H9 (cell line): ENCODE data around the gene FSTL4. TPM values are rescaled to one million over a fixed set of nuclear protein-coding genes. Genes with fewer than 3 reads are reported as not detected.

Source experiments
- DNase-seq: peaks from one replicate; pipeline ENCODE4 v3.0.0-alpha.2; 2017
- H2AFZ ChIP-seq: one replicate; pipeline ENCODE4 v1.6.1; 2013; ENCODE audit warnings: mild to moderate bottlenecking, low read length, control low read depth, moderate library complexity
- H2AK5ac ChIP-seq: 2 replicates; pipeline ENCODE4 v1.6.1; 2013; ENCODE audit warnings: low read length, control low read depth, mixed read lengths; ENCODE audit not compliant: insufficient read length
- H2BK120ac ChIP-seq: one replicate; pipeline ENCODE4 v1.6.1; 2013; ENCODE audit warnings: low read depth, mild to moderate bottlenecking, low read length, control low read depth, inconsistent platforms; ENCODE audit not compliant: poor library complexity, severe bottlenecking
- H2BK12ac ChIP-seq: 2 replicates; pipeline ENCODE4 v1.6.1; 2013; ENCODE audit warnings: low read length, control low read depth, mixed read lengths, low read depth; ENCODE audit not compliant: insufficient read length
- H2BK15ac ChIP-seq: 2 replicates; pipeline ENCODE4 v1.6.1; 2013; ENCODE audit warnings: low read depth, low read length, control low read depth
- H2BK20ac ChIP-seq: one replicate; pipeline ENCODE4 v1.6.1; 2013; ENCODE audit warnings: low read depth, mild to moderate bottlenecking, low read length, control low read depth, inconsistent platforms; ENCODE audit not compliant: poor library complexity, severe bottlenecking
- H2BK5ac ChIP-seq: 2 replicates; pipeline ENCODE4 v1.6.1; 2013; ENCODE audit warnings: low read length, control low read depth, mixed read lengths; ENCODE audit not compliant: insufficient read length
- H3K14ac ChIP-seq: 2 replicates; pipeline ENCODE4 v1.6.1; 2013; ENCODE audit warnings: low read length, control low read depth; ENCODE audit not compliant: insufficient read depth
- H3K18ac ChIP-seq: 2 replicates; pipeline ENCODE4 v1.6.1; 2013; ENCODE audit warnings: low read depth, mild to moderate bottlenecking, mixed read lengths, low read length, control low read depth; ENCODE audit not compliant: insufficient read length
- H3K23ac ChIP-seq: 2 replicates; pipeline ENCODE4 v1.6.1; 2013; ENCODE audit warnings: low read length, control low read depth, mixed read lengths, low read depth; ENCODE audit not compliant: insufficient read length
- H3K23me2 ChIP-seq: 2 replicates; pipeline ENCODE4 v1.6.1; 2013; ENCODE audit warnings: low read depth, mild to moderate bottlenecking, mixed read lengths, low read length, control low read depth; ENCODE audit not compliant: insufficient read length, poor library complexity, severe bottlenecking
- H3K27ac ChIP-seq: 2 replicates; pipeline ENCODE4 v1.5.1; 2013; ENCODE audit warnings: low read length, control low read depth, mixed read lengths, low read depth; ENCODE audit not compliant: insufficient read length
- H3K27me3 ChIP-seq: 2 replicates; pipeline ENCODE4 v1.6.1; 2013; ENCODE audit warnings: low read length, control low read depth, inconsistent platforms; ENCODE audit not compliant: insufficient read depth
- H3K4ac ChIP-seq: 2 replicates; pipeline ENCODE4 v1.6.1; 2013; ENCODE audit warnings: low read depth, mild to moderate bottlenecking, control low read depth, inconsistent platforms, low read length, moderate library complexity
- H3K4me1 ChIP-seq: 2 replicates; pipeline ENCODE4 v1.6.1; 2013; ENCODE audit warnings: low read length, control low read depth, inconsistent platforms; ENCODE audit not compliant: insufficient read depth
- H3K4me2 ChIP-seq: 2 replicates; pipeline ENCODE4 v1.6.1; 2013; ENCODE audit warnings: low read length, control low read depth, mixed read lengths; ENCODE audit not compliant: insufficient read length, insufficient read depth
- H3K56ac ChIP-seq: 2 replicates; pipeline ENCODE4 v1.6.1; 2013; ENCODE audit warnings: low read depth, mild to moderate bottlenecking, mixed read lengths, low read length, control low read depth; ENCODE audit not compliant: insufficient read length
- H3K79me1 ChIP-seq: 2 replicates; pipeline ENCODE4 v1.6.1; 2013; ENCODE audit warnings: low read depth, mild to moderate bottlenecking, moderate library complexity, low read length, control low read depth, inconsistent platforms; ENCODE audit not compliant: insufficient read depth, poor library complexity, severe bottlenecking
- H3K79me2 ChIP-seq: 2 replicates; pipeline ENCODE4 v1.6.1; 2013; ENCODE audit warnings: low read length, control low read depth, inconsistent platforms; ENCODE audit not compliant: insufficient read depth
- H3K9ac ChIP-seq: 2 replicates; pipeline ENCODE4 v1.6.1; 2013; ENCODE audit warnings: low read length, control low read depth, mixed read lengths; ENCODE audit not compliant: insufficient read length; ENCODE audit errors: extremely low read depth
- H3K9me3 ChIP-seq: one replicate; pipeline ENCODE4 v1.6.1; 2013; ENCODE audit warnings: low read depth, low read length, inconsistent platforms; ENCODE audit not compliant: control insufficient read depth
- H3T11ph ChIP-seq: one replicate; pipeline ENCODE4 v1.6.1; 2013; ENCODE audit warnings: mild to moderate bottlenecking, low read length, control low read depth, inconsistent platforms
- H4K20me1 ChIP-seq: one replicate; pipeline ENCODE4 v1.6.1; 2013; ENCODE audit not compliant: control insufficient read depth, insufficient read length, insufficient read depth
- H4K5ac ChIP-seq: 2 replicates; pipeline ENCODE4 v1.6.1; 2013; ENCODE audit warnings: low read depth, mild to moderate bottlenecking, mixed read lengths, low read length, control low read depth; ENCODE audit not compliant: insufficient read length
- H4K8ac ChIP-seq: replicated peaks from 2 replicates; pipeline ENCODE4 v1.6.1; 2013; ENCODE audit warnings: low read length, control low read depth, mixed read lengths, low read depth; ENCODE audit not compliant: insufficient read length
- H4K91ac ChIP-seq: 2 replicates; pipeline ENCODE4 v1.6.1; 2013; ENCODE audit warnings: low read depth, mild to moderate bottlenecking, moderate library complexity, mixed read lengths, low read length, control low read depth; ENCODE audit not compliant: insufficient read length
- H3K27ac Mint-ChIP-seq, 3 experiments: 2 replicates in 2 of 3; 3 replicates in 1 of 3; pipeline ENCODE4 v1.8.0; 2020 to 2021; ENCODE audit warnings: mixed read lengths in 3 of 3, mild to moderate bottlenecking in 1 of 3, moderate library complexity in 1 of 3
- H3K27me3 Mint-ChIP-seq: 2 replicates; pipeline ENCODE4 v1.8.0; 2021; ENCODE audit warnings: low read depth, mild to moderate bottlenecking, moderate library complexity, mixed read lengths
- H3K36me3 Mint-ChIP-seq, 3 experiments: 2 replicates in 2 of 3; 3 replicates in 1 of 3; pipeline ENCODE4 v1.8.0; 2020 to 2021; ENCODE audit warnings: low read depth in 3 of 3, mixed read lengths in 3 of 3; ENCODE audit not compliant: insufficient read depth in 1 of 3
- H3K4me1 Mint-ChIP-seq, 2 experiments: 2 replicates each; pipeline ENCODE4 v1.8.0; 2020; ENCODE audit warnings: mixed read lengths in 2 of 2
- H3K4me3 Mint-ChIP-seq, 2 experiments: 2 replicates in 1 of 2; 3 replicates in 1 of 2; pipeline ENCODE4 v1.8.0; 2020 to 2021; ENCODE audit warnings: mild to moderate bottlenecking in 2 of 2, mixed read lengths in 2 of 2, moderate library complexity in 1 of 2
- H3K9me3 Mint-ChIP-seq, 2 experiments: 2 replicates in 1 of 2; 3 replicates in 1 of 2; pipeline ENCODE4 v1.8.0; 2020; ENCODE audit warnings: mild to moderate bottlenecking in 2 of 2, mixed read lengths in 2 of 2, moderate library complexity in 1 of 2
- CTCF ChIP-seq: fragments of 200-600 bp; sonication (generic); conservative IDR thresholded peaks from 3 replicates; pipeline ENCODE4 v1.8.0; 2021; ENCODE audit warnings: antibody characterized with exemption, mild to moderate bottlenecking
- WGBS: extraction: QIAGEN DNeasy Blood & Tissue Kit; methylation state at CpG from one replicate; pipeline ENCODE4 v1.1.7; 2013; ENCODE audit warnings: missing lambda C conversion rate, low lambda C conversion rate, mixed read lengths; ENCODE audit not compliant: insufficient read length; ENCODE audit errors: extremely low coverage; 5-methylcytosine and 5-hydroxymethylcytosine counted together
- total RNA-seq: library from RNA; stranded (reverse); gene quantifications from 2 replicates; pipeline ENCODE4 v1.2.1, GENCODE V29; 2021

FSTL4 gene
- total RNA-seq, 1 experiment from 2014 or later = 5.7 TPM

- Histone ChIP-seq H3K23me2 (no peaks in the 10 kb centered on the region), H3K9ac (no peak overlapping the region), H2BK120ac (no peak overlapping the region), H4K5ac (no peak overlapping the region), H3K14ac (no peak overlapping the region), H4K20me1 (no peaks in the 10 kb centered on the region), H3T11ph (no peak overlapping the region), H2BK5ac (no peak overlapping the region), H2AFZ (no peak overlapping the region), H3K9me3 (no peaks in the 10 kb centered on the region), H2AK5ac (no peak overlapping the region), H3K4me2 (no peak overlapping the region), H2BK20ac (no peak overlapping the region), H4K8ac (no peak overlapping the region), H3K23ac (no peak overlapping the region), H3K56ac (no peak overlapping the region), H3K18ac (no peak overlapping the region), H3K4ac (no peak overlapping the region), H3K79me2 (no peaks in the 10 kb centered on the region), H3K4me1 (peaks cover 9% of the 10 kb centered on the region; the same call in 1 of the 2 replicates), H3K79me1 (no peaks in the 10 kb centered on the region), H4K91ac (no peak overlapping the region), H2BK15ac (no peak overlapping the region), H3K27me3 (no peaks in the 10 kb centered on the region; the same call in 1 of the 2 replicates), H3K27ac (no peak overlapping the region), H2BK12ac (no peak overlapping the region)
- no peak overlapping the region for H3K4me3 Mint-ChIP-seq
- no peak for DNase-seq
- peaks cover 26% of the 10 kb centered on the region for H3K27me3 Mint-ChIP-seq
- peaks cover 0 to 2% (median 0%) of the 10 kb centered on the region in 3 experiments; a peak in 1 of 7 replicates for H3K36me3 Mint-ChIP-seq
- H3K9me3 Mint-ChIP-seq = peaks cover 2 to 3% of the 10 kb centered on the region in 2 experiments; a peak in 3 of 5 replicates
- TF ChIP-seq CTCF = no peak
- H3K4me1 Mint-ChIP-seq = peaks cover 23 to 26% of the 10 kb centered on the region in 2 experiments
- no CpG with 5 or more reads among the region's 5 CpGs for WGBS
- no peak overlapping the region for H3K27ac Mint-ChIP-seq
Observed at GRCh38 chr5:133420440-133421301, 191.7 kb downstream of the FSTL4 start.
